HEK293 (cell line): ENCODE data around the gene PI4KB.

Source experiments
- CTCF ChIA-PET: fragments of 350-600 bp; formaldehyde crosslinking; extraction: SDS; loops from one replicate; lab custom pipeline; 2021; ENCODE audit warnings: antibody characterized with exemption; lab: Yijun Ruan, JAX
- POLR2A ChIA-PET: fragments of 300-600 bp; formaldehyde crosslinking; extraction: SDS; loops from one replicate; lab custom pipeline; 2020; ENCODE audit warnings: antibody characterized with exemption, inconsistent platforms; lab: Yijun Ruan, JAX
- H3K27ac ChIP-seq: fragments of 200-500 bp; sonication (Bioruptor generic); 2 replicates; pipeline ENCODE4 v1.5.1; 2014; ENCODE audit warnings: low read depth, low read length, control low read depth, inconsistent platforms; ENCODE audit errors: extremely low read depth
- H3K36me3 ChIP-seq, 2 experiments: fragments of 200-500 bp in 1 of 2; sonication (Bioruptor generic) in 1 of 2; 1 replicate in 1 of 2; 2 replicates in 1 of 2; pipeline ENCODE4 v1.5.1; 2014 to 2017; ENCODE audit warnings: inconsistent platforms in 2 of 2, low read length in 2 of 2; ENCODE audit not compliant: control insufficient read depth in 2 of 2, insufficient read depth in 1 of 2
- H3K4me1 ChIP-seq: fragments of 200-500 bp; sonication (Bioruptor generic); 2 replicates; pipeline ENCODE4 v1.5.1; 2014; ENCODE audit warnings: mild to moderate bottlenecking, low read length, inconsistent platforms; ENCODE audit not compliant: control insufficient read depth, insufficient read depth
- H3K4me3 ChIP-seq: 2 replicates; pipeline ENCODE4 v1.5.1; 2011; ENCODE audit warnings: low read depth, mild to moderate bottlenecking, control low read depth, low read length, moderate library complexity
- H3K9me3 ChIP-seq: fragments of 200-500 bp; sonication (Bioruptor generic); 2 replicates; pipeline ENCODE4 v1.5.1; 2014; ENCODE audit warnings: low read depth, low read length, inconsistent platforms; ENCODE audit not compliant: control insufficient read depth, insufficient read depth
- EGR2 ChIP-seq: fragments of 450-650 bp; formaldehyde crosslinking; IDR thresholded peaks from 2 replicates; pipeline ENCODE4 v1.5.1; 2016; ENCODE audit warnings: low read depth, missing biosample characterization, missing genetic modification characterization
- KLF8 ChIP-seq: fragments of 450-650 bp; formaldehyde crosslinking; IDR thresholded peaks from 2 replicates; pipeline ENCODE4 v1.5.1; 2016; ENCODE audit warnings: missing biosample characterization, missing genetic modification characterization
- MEIS1 ChIP-seq: sonication (generic); formaldehyde crosslinking; IDR thresholded peaks from 2 replicates; pipeline ENCODE4 v1.8.1; 2022; ENCODE audit warnings: missing genetic modification reagents, mild to moderate bottlenecking, borderline replicate concordance
- OSR2 ChIP-seq: fragments of 450-650 bp; formaldehyde crosslinking; IDR thresholded peaks from 2 replicates; pipeline ENCODE4 v1.5.1; 2016; ENCODE audit warnings: missing biosample characterization, missing genetic modification characterization
- WT1 ChIP-seq: fragments of 450-650 bp; formaldehyde crosslinking; IDR thresholded peaks from 2 replicates; pipeline ENCODE4 v1.5.1; 2016; ENCODE audit warnings: missing biosample characterization, missing genetic modification characterization
- ZBTB17 ChIP-seq: fragments of 450-650 bp; formaldehyde crosslinking; IDR thresholded peaks from 2 replicates; pipeline ENCODE4 v1.5.1; 2016; ENCODE audit warnings: missing biosample characterization, missing genetic modification characterization
- ZNF10 ChIP-seq: fragments of 450-650 bp; formaldehyde crosslinking; IDR thresholded peaks from 2 replicates; pipeline ENCODE4 v1.5.1; 2017; ENCODE audit warnings: missing biosample characterization, missing genetic modification characterization
- ZNF140 ChIP-seq: fragments of 450-650 bp; formaldehyde crosslinking; IDR thresholded peaks from 2 replicates; pipeline ENCODE4 v1.5.1; 2016; ENCODE audit warnings: missing biosample characterization, missing genetic modification characterization
- ZNF239 ChIP-seq: fragments of 450-650 bp; formaldehyde crosslinking; IDR thresholded peaks from 2 replicates; pipeline ENCODE4 v1.5.1; 2016; ENCODE audit warnings: missing biosample characterization, missing genetic modification characterization
- ZNF560 ChIP-seq: fragments of 450-650 bp; formaldehyde crosslinking; IDR thresholded peaks from 2 replicates; pipeline ENCODE4 v1.5.1; 2017; ENCODE audit warnings: missing biosample characterization, missing genetic modification characterization, borderline replicate concordance
- ZNF585B ChIP-seq: fragments of 450-650 bp; formaldehyde crosslinking; IDR thresholded peaks from 2 replicates; pipeline ENCODE4 v1.5.1; 2016; ENCODE audit warnings: missing biosample characterization, missing genetic modification characterization
- ZNF600 ChIP-seq: fragments of 450-650 bp; formaldehyde crosslinking; IDR thresholded peaks from 2 replicates; pipeline ENCODE4 v1.5.1; 2016; ENCODE audit warnings: missing biosample characterization, missing genetic modification characterization
- ZNF707 ChIP-seq: fragments of 450-650 bp; formaldehyde crosslinking; IDR thresholded peaks from 2 replicates; pipeline ENCODE4 v1.5.1; 2016; ENCODE audit warnings: missing biosample characterization, missing genetic modification characterization
- ZNF837 ChIP-seq: fragments of 450-650 bp; formaldehyde crosslinking; IDR thresholded peaks from 2 replicates; pipeline ENCODE4 v1.5.1; 2016; ENCODE audit warnings: missing biosample characterization, missing genetic modification characterization
- ZXDB ChIP-seq: fragments of 450-650 bp; formaldehyde crosslinking; IDR thresholded peaks from 2 replicates; pipeline ENCODE4 v1.5.1; 2016; ENCODE audit warnings: missing biosample characterization, missing genetic modification characterization
- TF ChIP-seq, protein P1 (sequence below): fragments of 450-650 bp; formaldehyde crosslinking; IDR thresholded peaks from 2 replicates; pipeline ENCODE4 v1.5.1; 2017; ENCODE audit warnings: missing biosample characterization, missing genetic modification characterization
- TF ChIP-seq, protein P2 (sequence below): fragments of 450-650 bp; IDR thresholded peaks from 2 replicates; pipeline ENCODE4 v1.5.1; 2018; ENCODE audit warnings: missing biosample characterization, mild to moderate bottlenecking, missing genetic modification characterization
- TF ChIP-seq, protein P3 (sequence below): fragments of 450-650 bp; formaldehyde crosslinking; IDR thresholded peaks from 2 replicates; pipeline ENCODE4 v1.5.1; 2016; ENCODE audit warnings: missing biosample characterization, missing genetic modification characterization
- TF ChIP-seq, protein P4 (sequence below): fragments of 450-650 bp; formaldehyde crosslinking; IDR thresholded peaks from 2 replicates; pipeline ENCODE4 v1.5.1; 2017; ENCODE audit warnings: missing biosample characterization, missing genetic modification characterization

The PI4KB gene

DNA sequence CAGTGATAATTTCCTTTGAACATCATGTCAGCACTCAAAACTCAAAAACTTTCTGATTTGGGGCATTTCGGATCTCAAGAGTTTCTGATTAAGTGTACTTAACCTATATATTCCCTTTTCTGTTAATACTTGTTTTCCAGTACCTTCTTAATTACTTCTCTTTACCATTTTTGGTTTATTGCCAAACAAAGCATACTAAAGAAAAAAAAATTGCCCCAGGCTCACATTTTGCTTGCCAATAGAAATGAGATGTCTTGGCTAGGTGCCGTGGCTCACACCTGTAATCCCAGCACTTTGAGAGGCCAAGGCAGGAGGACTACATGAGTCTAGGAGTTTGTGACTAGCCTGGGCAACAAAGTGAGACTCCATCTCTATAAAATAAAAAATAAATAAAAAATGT is 67.9 kb downstream of the PI4KB start (continued):
- TF ChIP-seq OSR2 (no peak), ZNF10 (no peak), ZNF140 (tag by site-specific recombination) (no peak), ZNF837 (tag by site-specific recombination) (no peak), ZXDB (tag by site-specific recombination) (no peak), WT1 (no peak), ZNF585B (tag by site-specific recombination) (no peak), EGR2 (no peak)
- TF ChIP-seq, protein P1, sequence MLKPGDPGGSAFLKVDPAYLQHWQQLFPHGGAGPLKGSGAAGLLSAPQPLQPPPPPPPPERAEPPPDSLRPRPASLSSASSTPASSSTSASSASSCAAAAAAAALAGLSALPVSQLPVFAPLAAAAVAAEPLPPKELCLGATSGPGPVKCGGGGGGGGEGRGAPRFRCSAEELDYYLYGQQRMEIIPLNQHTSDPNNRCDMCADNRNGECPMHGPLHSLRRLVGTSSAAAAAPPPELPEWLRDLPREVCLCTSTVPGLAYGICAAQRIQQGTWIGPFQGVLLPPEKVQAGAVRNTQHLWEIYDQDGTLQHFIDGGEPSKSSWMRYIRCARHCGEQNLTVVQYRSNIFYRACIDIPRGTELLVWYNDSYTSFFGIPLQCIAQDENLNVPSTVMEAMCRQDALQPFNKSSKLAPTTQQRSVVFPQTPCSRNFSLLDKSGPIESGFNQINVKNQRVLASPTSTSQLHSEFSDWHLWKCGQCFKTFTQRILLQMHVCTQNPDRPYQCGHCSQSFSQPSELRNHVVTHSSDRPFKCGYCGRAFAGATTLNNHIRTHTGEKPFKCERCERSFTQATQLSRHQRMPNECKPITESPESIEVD (tag by site-specific recombination) = peak; percentile 61; the same call in 1 of the 2 replicates

DNA sequence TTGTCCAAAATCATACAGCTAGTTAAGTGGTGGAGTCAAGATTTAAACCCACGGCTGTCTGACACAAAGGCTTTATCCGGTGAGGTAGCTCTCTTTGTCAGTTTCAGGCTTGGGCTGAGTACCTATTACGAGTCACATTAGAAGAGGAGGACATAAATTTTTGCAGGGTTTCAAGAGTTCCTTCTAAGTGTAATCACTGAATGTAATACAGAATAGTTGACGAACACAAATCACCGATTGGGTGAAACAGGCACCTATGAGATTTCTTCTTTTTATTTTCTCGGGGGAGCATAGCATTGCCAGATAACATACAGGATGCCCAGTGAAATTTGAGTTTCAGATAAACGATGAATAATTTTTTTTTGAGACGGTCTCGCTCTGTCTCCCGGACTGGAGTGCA is 71.8 kb downstream of the PI4KB start:
- CTCF ChIA-PET = interaction anchor here (1.5 kb wide), 1 partner anchor 28 kb away, joined by 4 read pairs; no protein-coding TSS in a partner anchor
- Histone ChIP-seq H3K9me3 (no peaks in the 10 kb centered on the region), H3K27ac (peak overlapping the region; percentile 42), H3K36me3 (no peaks in the 10 kb centered on the region; a peak in 1 of 3 replicates), H3K4me1 (peaks cover 2% of the 10 kb centered on the region; the same call in 1 of the 2 replicates), H3K4me3 (peak overlapping the region; percentile 92)
- POLR2A ChIA-PET = interaction anchor here (0.9 to 2.3 kb wide), 9 partner anchors 8 to 156 kb away, joined by 3 to 14 read pairs (median 5); partner anchors contain the start of genes PIP5K1A and VPS72
- no peak for TF ChIP-seq KLF8 (tag by site-specific recombination)
- peak; percentile 69 for TF ChIP-seq ZBTB17 (tag by site-specific recombination)
- TF ChIP-seq, protein P2, sequence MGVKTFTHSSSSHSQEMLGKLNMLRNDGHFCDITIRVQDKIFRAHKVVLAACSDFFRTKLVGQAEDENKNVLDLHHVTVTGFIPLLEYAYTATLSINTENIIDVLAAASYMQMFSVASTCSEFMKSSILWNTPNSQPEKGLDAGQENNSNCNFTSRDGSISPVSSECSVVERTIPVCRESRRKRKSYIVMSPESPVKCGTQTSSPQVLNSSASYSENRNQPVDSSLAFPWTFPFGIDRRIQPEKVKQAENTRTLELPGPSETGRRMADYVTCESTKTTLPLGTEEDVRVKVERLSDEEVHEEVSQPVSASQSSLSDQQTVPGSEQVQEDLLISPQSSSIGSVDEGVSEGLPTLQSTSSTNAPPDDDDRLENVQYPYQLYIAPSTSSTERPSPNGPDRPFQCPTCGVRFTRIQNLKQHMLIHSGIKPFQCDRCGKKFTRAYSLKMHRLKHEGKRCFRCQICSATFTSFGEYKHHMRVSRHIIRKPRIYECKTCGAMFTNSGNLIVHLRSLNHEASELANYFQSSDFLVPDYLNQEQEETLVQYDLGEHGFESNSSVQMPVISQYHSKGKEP (tag by site-specific recombination) = no peak
- TF ChIP-seq, protein P3, sequence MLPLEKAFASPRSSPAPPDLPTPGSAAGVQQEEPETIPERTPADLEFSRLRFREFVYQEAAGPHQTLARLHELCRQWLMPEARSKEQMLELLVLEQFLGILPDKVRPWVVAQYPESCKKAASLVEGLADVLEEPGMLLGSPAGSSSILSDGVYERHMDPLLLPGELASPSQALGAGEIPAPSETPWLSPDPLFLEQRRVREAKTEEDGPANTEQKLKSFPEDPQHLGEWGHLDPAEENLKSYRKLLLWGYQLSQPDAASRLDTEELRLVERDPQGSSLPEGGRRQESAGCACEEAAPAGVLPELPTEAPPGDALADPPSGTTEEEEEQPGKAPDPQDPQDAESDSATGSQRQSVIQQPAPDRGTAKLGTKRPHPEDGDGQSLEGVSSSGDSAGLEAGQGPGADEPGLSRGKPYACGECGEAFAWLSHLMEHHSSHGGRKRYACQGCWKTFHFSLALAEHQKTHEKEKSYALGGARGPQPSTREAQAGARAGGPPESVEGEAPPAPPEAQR (tag by site-specific recombination) = no peak
- no peak for TF ChIP-seq ZNF239 (tag by site-specific recombination)
- no peak for TF ChIP-seq MEIS1 (CRISPR knock-in tag)
- no peak for TF ChIP-seq ZNF600
- TF ChIP-seq ZNF707 = no peak
- no peak for TF ChIP-seq ZNF560 (tag by site-specific recombination)
- TF ChIP-seq, protein P4, sequence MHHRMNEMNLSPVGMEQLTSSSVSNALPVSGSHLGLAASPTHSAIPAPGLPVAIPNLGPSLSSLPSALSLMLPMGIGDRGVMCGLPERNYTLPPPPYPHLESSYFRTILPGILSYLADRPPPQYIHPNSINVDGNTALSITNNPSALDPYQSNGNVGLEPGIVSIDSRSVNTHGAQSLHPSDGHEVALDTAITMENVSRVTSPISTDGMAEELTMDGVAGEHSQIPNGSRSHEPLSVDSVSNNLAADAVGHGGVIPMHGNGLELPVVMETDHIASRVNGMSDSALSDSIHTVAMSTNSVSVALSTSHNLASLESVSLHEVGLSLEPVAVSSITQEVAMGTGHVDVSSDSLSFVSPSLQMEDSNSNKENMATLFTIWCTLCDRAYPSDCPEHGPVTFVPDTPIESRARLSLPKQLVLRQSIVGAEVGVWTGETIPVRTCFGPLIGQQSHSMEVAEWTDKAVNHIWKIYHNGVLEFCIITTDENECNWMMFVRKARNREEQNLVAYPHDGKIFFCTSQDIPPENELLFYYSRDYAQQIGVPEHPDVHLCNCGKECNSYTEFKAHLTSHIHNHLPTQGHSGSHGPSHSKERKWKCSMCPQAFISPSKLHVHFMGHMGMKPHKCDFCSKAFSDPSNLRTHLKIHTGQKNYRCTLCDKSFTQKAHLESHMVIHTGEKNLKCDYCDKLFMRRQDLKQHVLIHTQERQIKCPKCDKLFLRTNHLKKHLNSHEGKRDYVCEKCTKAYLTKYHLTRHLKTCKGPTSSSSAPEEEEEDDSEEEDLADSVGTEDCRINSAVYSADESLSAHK = peak; percentile 29; the same call in 1 of the 2 replicates
